Nephron progenitor cell (in vitro differentiated cells): Measurements from ENCODE around the gene TPRG1L.

ENCODE experiments used
- DNase-seq: peaks from one replicate; pipeline ENCODE4 v3.0.0; 2021
- H3K27ac Mint-ChIP-seq: 2 replicates; pipeline ENCODE4 v1.8.0; 2021; ENCODE audit warnings: mild to moderate bottlenecking, moderate library complexity, mixed read lengths
- H3K27me3 Mint-ChIP-seq: 2 replicates; pipeline ENCODE4 v1.8.0; 2021; ENCODE audit warnings: mild to moderate bottlenecking, low read depth, mixed read lengths; ENCODE audit not compliant: poor library complexity
- H3K36me3 Mint-ChIP-seq: 2 replicates; pipeline ENCODE4 v1.8.0; 2021; ENCODE audit warnings: low read depth, mixed read lengths
- H3K4me1 Mint-ChIP-seq: 2 replicates; pipeline ENCODE4 v1.8.0; 2021; ENCODE audit warnings: mixed read lengths
- H3K4me3 Mint-ChIP-seq: 2 replicates; pipeline ENCODE4 v1.8.0; 2021; ENCODE audit warnings: mild to moderate bottlenecking, moderate library complexity, mixed read lengths
- H3K9me3 Mint-ChIP-seq: 2 replicates; pipeline ENCODE4 v1.8.0; 2021; ENCODE audit warnings: mild to moderate bottlenecking, moderate library complexity, mixed read lengths
- TF ChIP-seq, protein P1 (sequence below): fragments of 200-600 bp; sonication (generic); IDR thresholded peaks from 2 replicates; pipeline ENCODE4 v1.5.0; 2021; ENCODE audit warnings: antibody characterized with exemption

The TPRG1L gene

DNA sequence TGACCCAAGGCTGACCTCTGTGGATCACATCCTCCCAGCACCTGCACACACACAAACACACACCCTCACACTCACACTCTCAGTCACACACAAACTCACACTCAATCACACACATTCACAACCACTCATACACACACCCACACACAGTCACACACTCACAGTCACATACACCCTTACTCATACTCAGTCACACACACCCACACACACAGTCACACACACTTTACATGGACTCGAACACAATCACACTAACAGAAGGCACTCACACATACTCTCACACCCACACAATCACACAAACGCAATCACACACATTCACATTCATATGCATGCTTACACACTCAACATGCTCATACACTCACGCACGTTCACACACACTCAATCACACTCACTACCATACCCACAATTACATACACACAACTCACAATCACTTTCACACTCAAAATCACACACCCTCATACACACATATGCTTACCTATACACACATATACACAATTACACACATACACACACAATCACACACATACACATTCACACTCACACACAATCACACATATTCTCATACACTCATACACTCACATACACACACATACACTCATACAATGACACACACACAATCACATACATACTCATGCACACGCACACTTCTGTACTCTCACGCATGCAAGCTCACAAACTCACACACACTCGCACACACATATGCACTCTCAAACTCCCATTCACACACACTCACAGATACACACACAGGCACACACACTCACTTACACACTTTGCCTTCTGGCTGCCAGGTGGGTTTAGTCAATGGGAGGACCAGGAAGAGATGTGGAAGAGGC is 19.6 kb upstream of the TPRG1L start:
- Mint-ChIP-seq H3K27ac (no peak overlapping the region), H3K4me3 (no peak overlapping the region), H3K4me1 (peaks cover 45% of the 10 kb centered on the region), H3K36me3 (no peaks in the 10 kb centered on the region), H3K9me3 (no peaks in the 10 kb centered on the region), H3K27me3 (no peaks in the 10 kb centered on the region)
- no peak for DNase-seq
- TF ChIP-seq, protein P1, sequence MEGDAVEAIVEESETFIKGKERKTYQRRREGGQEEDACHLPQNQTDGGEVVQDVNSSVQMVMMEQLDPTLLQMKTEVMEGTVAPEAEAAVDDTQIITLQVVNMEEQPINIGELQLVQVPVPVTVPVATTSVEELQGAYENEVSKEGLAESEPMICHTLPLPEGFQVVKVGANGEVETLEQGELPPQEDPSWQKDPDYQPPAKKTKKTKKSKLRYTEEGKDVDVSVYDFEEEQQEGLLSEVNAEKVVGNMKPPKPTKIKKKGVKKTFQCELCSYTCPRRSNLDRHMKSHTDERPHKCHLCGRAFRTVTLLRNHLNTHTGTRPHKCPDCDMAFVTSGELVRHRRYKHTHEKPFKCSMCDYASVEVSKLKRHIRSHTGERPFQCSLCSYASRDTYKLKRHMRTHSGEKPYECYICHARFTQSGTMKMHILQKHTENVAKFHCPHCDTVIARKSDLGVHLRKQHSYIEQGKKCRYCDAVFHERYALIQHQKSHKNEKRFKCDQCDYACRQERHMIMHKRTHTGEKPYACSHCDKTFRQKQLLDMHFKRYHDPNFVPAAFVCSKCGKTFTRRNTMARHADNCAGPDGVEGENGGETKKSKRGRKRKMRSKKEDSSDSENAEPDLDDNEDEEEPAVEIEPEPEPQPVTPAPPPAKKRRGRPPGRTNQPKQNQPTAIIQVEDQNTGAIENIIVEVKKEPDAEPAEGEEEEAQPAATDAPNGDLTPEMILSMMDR, result no peak

DNA sequence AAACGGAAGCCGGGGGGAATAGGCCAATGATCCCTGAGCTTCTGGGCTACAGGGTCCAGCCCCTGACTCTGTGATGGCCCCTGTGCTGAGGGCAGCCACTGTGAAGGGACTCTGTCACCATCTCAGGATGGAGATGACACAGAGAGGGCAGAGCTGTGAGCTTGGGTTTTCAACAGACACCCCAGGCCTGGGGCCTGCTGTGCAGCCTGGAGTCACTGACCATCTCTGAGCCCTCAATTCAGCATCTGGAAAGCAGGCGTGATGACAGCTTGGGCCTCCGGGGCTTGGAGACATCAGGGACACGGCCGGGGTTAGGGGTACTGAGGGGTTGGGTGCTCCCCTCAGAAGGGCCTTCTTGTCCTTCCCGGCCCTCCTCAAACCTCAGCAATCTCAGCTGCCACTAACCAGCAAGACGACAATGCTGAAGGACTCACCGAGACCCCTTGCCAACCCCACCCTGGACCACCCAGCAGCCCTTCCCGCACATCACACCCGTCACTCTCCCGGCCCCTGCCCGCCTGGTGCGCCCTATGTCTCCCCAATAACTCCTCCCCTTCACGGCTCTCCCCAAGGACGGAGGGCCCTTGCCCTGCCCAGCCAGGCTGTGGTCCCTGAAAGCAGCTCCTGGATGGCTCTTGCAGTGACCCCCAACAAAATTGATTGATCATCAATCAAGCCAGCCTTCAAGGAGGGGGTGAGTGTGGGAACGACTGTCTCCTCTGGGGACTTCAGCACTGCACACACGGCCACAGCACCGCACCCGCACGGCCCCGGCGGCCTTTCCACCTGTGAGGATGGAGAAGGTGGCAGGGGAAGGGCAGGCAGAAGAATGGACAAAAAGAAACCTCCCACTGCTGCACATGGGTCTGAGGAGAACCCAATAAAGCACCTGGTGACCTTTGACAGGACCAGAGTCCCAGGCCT is 17.8 kb upstream of the TPRG1L start:
- H3K36me3 Mint-ChIP-seq, result no peaks in the 10 kb centered on the region
- DNase-seq, result no peak
- TF ChIP-seq, protein P1, result no peak
- H3K4me3 Mint-ChIP-seq, result no peak overlapping the region
- H3K9me3 Mint-ChIP-seq, result no peaks in the 10 kb centered on the region
- H3K27ac Mint-ChIP-seq, result no peak overlapping the region
- no peaks in the 10 kb centered on the region for H3K27me3 Mint-ChIP-seq
- H3K4me1 Mint-ChIP-seq, result peaks cover 43% of the 10 kb centered on the region

DNA sequence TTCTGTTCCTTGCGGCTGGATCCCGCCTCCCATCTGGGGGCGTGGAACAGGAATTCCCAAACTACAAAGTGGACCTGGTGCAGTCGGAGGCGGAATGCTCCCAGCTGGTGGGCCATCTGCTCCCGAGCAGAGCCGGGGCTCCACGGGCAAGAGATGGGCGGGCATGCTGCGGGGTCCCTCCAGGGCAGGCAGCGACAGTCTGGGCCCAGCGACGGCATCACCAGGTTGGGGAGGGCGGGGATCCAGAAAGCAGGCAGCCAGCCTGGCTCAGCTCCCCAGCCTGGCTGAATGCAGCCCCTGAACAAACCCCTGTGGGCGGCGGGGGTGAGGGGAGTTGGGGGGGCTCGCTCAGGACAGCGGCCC is 17.1 kb upstream of the TPRG1L start:
- Mint-ChIP-seq H3K27ac (no peak overlapping the region), H3K36me3 (no peaks in the 10 kb centered on the region), H3K4me3 (no peak overlapping the region), H3K9me3 (no peaks in the 10 kb centered on the region), H3K27me3 (peaks cover 5% of the 10 kb centered on the region), H3K4me1 (peaks cover 49% of the 10 kb centered on the region)
- DNase-seq, result no peak
- TF ChIP-seq, protein P1, result no peak

DNA sequence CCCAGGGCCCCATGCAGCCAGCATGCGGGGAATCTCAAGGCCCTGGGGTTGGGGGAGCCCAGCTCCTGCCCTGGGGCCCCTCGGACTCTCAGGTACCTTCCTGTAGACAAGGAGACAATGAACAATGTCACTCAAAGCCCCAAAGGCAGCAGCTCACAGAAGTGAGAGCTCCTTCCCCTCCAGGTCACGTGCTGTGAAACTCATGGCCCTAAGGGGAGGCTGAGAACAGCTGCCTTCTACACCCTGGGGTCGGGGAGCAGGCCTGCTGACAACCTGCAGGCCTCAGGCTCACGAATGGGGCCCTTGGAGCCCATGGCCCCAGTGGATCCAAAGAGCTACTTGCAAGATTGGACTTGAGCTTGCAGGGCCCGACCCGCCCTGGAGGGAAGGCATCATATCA is 16.7 kb upstream of the TPRG1L start:
- peaks cover 5% of the 10 kb centered on the region for H3K27me3 Mint-ChIP-seq
- no peak overlapping the region for H3K27ac Mint-ChIP-seq
- no peak overlapping the region for H3K4me3 Mint-ChIP-seq
- peaks cover 54% of the 10 kb centered on the region for H3K4me1 Mint-ChIP-seq
- TF ChIP-seq, protein P1, result no peak
- no peaks in the 10 kb centered on the region for H3K36me3 Mint-ChIP-seq
- no peak for DNase-seq
- H3K9me3 Mint-ChIP-seq, result no peaks in the 10 kb centered on the region

DNA sequence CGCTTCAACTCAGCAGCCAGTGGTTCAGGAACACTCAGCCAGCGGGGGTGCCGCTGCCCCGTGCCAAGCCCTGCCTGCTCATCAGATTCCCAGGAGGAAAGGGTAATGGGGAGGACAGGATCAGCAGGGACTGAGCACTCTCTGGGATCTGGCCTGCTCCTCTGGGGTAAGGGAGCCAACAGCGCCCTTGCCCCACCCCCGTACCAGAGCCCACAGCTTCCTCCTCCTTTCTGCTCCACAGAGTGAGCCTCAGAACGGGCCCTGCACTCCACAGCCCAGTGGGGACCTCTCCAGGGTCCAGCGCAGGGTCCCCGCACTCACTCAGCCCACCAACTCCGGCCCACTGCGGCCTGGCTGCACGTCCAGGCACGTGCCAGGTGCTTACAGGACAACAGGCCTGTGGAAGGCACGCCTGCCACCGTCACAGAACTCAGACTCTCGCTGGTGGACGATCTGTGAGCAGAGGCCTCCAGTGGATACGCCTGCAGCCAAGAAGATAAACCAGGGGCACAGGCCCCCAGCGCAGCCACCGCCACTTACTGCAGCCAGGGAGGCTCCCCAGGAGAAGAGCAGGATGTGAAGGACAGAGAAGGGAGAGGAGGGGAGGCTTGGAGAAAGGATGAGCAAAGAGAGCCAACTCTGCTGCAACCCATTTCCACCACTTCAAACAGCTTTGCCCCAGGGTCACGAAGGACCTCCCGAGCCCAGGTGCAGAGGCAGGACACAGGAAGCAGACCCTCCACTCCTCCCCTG is 15.6 kb upstream of the TPRG1L start:
- Mint-ChIP-seq H3K36me3 (no peaks in the 10 kb centered on the region), H3K9me3 (no peaks in the 10 kb centered on the region), H3K4me1 (peaks cover 64% of the 10 kb centered on the region), H3K27me3 (peaks cover 8% of the 10 kb centered on the region), H3K4me3 (peak overlapping the region; percentile 85), H3K27ac (no peak overlapping the region)
- DNase-seq, result no peak
- TF ChIP-seq, protein P1, result no peak
